ENCODE measurements around the gene KIAA0513.
A peak's percentile ranks its signal among the peaks of the same experiment; 100 is the strongest.
"Not testable (repeated sequence)": the region's sequence is repeated elsewhere in the genome, so short reads cannot be mapped to it uniquely, and the experiment has no call there.

KIAA0513 gene

GRCh38 chr16:85031451-85031850 is 3.9 kb downstream of the KIAA0513 start:
- no peak for DNase-seq

GRCh38 chr16:85032187-85032586 is 4.6 kb downstream of the KIAA0513 start:
- DNase-seq = not testable (repeated sequence)

GRCh38 chr16:85033171-85033570 is 5.6 kb downstream of the KIAA0513 start:
- no peak for DNase-seq

GRCh38 chr16:85034591-85035433 is 7.2 kb downstream of the KIAA0513 start:
- no peak for DNase-seq

- DNase-seq = no peak
Measured at GRCh38 chr16:85036236-85037049, 8.8 kb downstream of the KIAA0513 start.

GRCh38 chr16:85037050-85037410 is 9.4 kb downstream of the KIAA0513 start:
- DNase-seq = no peak

GRCh38 chr16:85037721-85038120 is 10.1 kb downstream of the KIAA0513 start:
- no peak for DNase-seq

- no peak for DNase-seq
Measured at GRCh38 chr16:85040685-85041084, 13.1 kb downstream of the KIAA0513 start.

- DNase-seq = no peak
Measured at GRCh38 chr16:85041219-85042166, 13.9 kb downstream of the KIAA0513 start.

- DNase-seq = no peak
Measured at GRCh38 chr16:85042167-85042526, 14.6 kb downstream of the KIAA0513 start.

- DNase-seq = no peak
Measured at GRCh38 chr16:85042606-85043005, 15.0 kb downstream of the KIAA0513 start.

- DNase-seq = no peak
Measured at GRCh38 chr16:85045077-85045476, 17.5 kb downstream of the KIAA0513 start.

- DNase-seq = no peak
Measured at GRCh38 chr16:85045641-85046471, 18.3 kb downstream of the KIAA0513 start.

- DNase-seq = no peak
Measured at GRCh38 chr16:85046472-85046916, 18.9 kb downstream of the KIAA0513 start.

GRCh38 chr16:85046931-85047866 is 19.6 kb downstream of the KIAA0513 start:
- no peak for DNase-seq

GRCh38 chr16:85047867-85048455 is 20.4 kb downstream of the KIAA0513 start:
- peak; percentile 61 to 81 for DNase-seq

GRCh38 chr16:85048921-85049562 is 21.4 kb downstream of the KIAA0513 start:
- no peak for DNase-seq

GRCh38 chr16:85049706-85050305 is 22.2 kb downstream of the KIAA0513 start:
- DNase-seq = no peak

- no peak for DNase-seq
Measured at GRCh38 chr16:85051067-85051581, 23.5 kb downstream of the KIAA0513 start.
